Erythroblast (primary cell): ENCODE data around the gene PRR23E.

ENCODE experiments used
- GATA1 ChIP-seq: IDR thresholded peaks from 2 replicates; pipeline ENCODE4 v1.6.1; 2011; ENCODE audit warnings: low read depth, mild to moderate bottlenecking, control low read depth, low read length, moderate library complexity
- POLR2A ChIP-seq: IDR thresholded peaks from 2 replicates; pipeline ENCODE4 v1.6.1; 2011; ENCODE audit warnings: mild to moderate bottlenecking, low read length

GRCh38 chr3:127165036-127165435, 27.9 kb upstream of the PRR23E start:
- TF ChIP-seq POLR2A (no peak), GATA1 (no peak)
